NB4 (cell line): ENCODE measurements around the gene FKBP1C.
"Not testable (repeated sequence)": the region's sequence is repeated elsewhere in the genome, so short reads cannot be mapped to it uniquely, and the experiment has no call there.

Experiments
- DNase-seq: peaks from one replicate; pipeline ENCODE4 v3.0.0; 2010; ENCODE audit warnings: low read depth
- H3K4me3 ChIP-seq: one replicate; pipeline ENCODE4 v1.5.1; 2011; ENCODE audit warnings: mild to moderate bottlenecking, low read depth, low read length, moderate library complexity
- MAX ChIP-seq: IDR thresholded peaks from 2 replicates; pipeline ENCODE4 v1.6.1; 2011; ENCODE audit warnings: low read depth, low read length
- MYC ChIP-seq: IDR thresholded peaks from 2 replicates; pipeline ENCODE4 v1.6.1; 2011; ENCODE audit warnings: low read depth, low read length
- POLR2A ChIP-seq: IDR thresholded peaks from 2 replicates; pipeline ENCODE4 v1.6.1; 2011; ENCODE audit warnings: mild to moderate bottlenecking; ENCODE audit not compliant: insufficient read length; ENCODE audit errors: extremely low read depth
- TF ChIP-seq, protein P1 (sequence below): IDR thresholded peaks from one replicate; pipeline ENCODE4 v1.5.1; 2012; ENCODE audit warnings: low read depth, low read length

FKBP1C gene

DNA sequence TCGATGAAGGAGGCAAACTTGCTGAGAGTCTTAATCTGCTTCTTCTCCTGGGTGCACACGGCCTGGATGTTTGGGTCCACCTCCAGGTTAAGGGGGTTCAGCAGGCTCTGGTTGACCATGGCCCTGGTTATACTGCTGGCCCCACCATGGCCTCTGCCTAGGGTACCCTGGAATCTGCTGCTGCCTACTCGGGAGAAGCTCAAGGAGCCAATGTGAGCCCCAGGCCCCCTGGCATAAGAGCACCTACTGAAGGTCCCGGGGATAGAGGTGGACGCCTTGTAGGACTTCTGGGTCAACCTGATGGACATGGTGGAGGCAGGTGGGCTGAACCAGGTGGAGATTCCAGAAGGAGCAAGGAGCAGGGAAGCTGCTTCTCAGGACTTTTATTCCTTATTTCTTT, 17.9 kb upstream of the FKBP1C start:
- DNase-seq, result no peak
- TF ChIP-seq MYC (no peak), POLR2A (no peak), MAX (no peak)
- TF ChIP-seq, protein P1, sequence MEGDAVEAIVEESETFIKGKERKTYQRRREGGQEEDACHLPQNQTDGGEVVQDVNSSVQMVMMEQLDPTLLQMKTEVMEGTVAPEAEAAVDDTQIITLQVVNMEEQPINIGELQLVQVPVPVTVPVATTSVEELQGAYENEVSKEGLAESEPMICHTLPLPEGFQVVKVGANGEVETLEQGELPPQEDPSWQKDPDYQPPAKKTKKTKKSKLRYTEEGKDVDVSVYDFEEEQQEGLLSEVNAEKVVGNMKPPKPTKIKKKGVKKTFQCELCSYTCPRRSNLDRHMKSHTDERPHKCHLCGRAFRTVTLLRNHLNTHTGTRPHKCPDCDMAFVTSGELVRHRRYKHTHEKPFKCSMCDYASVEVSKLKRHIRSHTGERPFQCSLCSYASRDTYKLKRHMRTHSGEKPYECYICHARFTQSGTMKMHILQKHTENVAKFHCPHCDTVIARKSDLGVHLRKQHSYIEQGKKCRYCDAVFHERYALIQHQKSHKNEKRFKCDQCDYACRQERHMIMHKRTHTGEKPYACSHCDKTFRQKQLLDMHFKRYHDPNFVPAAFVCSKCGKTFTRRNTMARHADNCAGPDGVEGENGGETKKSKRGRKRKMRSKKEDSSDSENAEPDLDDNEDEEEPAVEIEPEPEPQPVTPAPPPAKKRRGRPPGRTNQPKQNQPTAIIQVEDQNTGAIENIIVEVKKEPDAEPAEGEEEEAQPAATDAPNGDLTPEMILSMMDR, result no peak

GRCh38 chr6:63197741-63198140, 13.5 kb upstream of the FKBP1C start:
- H3K4me3 ChIP-seq, result no peak overlapping the region
- no peak for TF ChIP-seq POLR2A
- no peak for TF ChIP-seq MYC
- TF ChIP-seq, protein P1, result no peak
- no peak for TF ChIP-seq MAX
- DNase-seq, result no peak

More for the DNA sequence above, 17.9 kb upstream of the FKBP1C start:
- no peak overlapping the region for H3K4me3 ChIP-seq

DNA sequence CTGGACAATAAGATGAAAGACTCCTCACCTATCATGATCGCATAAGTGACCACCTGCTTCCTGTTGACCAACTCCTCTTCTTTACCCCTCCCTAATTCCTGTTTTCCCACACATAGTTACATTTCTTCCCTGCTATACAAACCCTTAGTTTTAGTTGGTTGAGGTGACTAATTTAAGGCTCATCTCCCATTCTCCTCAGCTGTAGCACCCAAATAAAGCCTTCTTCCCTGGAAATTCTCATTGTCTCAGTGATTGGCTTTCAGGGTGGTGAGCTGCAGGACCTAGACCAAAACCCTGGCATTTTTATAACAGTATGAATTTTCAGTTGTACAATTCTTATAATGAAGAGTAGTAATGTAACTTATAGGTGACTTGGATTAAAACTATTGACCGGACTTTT, 2.1 kb downstream of the FKBP1C start:
- DNase-seq, result no peak
- TF ChIP-seq MAX (no peak), MYC (no peak), POLR2A (no peak)
- TF ChIP-seq, protein P1, result no peak
- no peak overlapping the region for H3K4me3 ChIP-seq

DNA sequence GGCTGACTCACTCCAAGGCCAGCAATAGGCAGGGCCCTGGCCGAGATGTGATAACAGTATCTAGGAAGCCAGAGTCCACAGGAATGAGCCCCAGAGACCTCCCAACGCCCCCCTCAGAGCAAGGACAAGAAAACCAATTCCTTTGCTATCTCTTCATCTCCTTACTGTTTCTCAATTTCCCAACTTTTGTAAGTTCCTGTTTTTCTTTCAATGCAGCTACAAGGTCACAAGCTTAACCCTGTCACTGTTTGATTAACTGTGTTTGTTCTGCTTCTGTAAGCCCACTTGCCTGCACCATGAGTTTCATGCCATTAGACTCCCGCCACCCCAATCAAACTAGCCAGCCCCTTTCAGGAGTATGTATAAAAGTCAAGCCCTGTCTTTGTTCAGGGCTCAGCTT, 3.5 kb downstream of the FKBP1C start:
- no peak overlapping the region for H3K4me3 ChIP-seq
- DNase-seq, result peak; percentile 85
- TF ChIP-seq POLR2A (no peak), MAX (no peak), MYC (no peak)
- TF ChIP-seq, protein P1, result no peak

GRCh38 chr6:63224179-63224578, 12.9 kb downstream of the FKBP1C start:
- DNase-seq, result no peak
- H3K4me3 ChIP-seq, result no peak overlapping the region
- TF ChIP-seq MAX, result no peak
- TF ChIP-seq MYC, result no peak
- TF ChIP-seq POLR2A, result no peak

GRCh38 chr6:63225987-63226386, 14.7 kb downstream of the FKBP1C start:
- DNase-seq, H3K4me3 ChIP-seq: not testable (repeated sequence)

DNA sequence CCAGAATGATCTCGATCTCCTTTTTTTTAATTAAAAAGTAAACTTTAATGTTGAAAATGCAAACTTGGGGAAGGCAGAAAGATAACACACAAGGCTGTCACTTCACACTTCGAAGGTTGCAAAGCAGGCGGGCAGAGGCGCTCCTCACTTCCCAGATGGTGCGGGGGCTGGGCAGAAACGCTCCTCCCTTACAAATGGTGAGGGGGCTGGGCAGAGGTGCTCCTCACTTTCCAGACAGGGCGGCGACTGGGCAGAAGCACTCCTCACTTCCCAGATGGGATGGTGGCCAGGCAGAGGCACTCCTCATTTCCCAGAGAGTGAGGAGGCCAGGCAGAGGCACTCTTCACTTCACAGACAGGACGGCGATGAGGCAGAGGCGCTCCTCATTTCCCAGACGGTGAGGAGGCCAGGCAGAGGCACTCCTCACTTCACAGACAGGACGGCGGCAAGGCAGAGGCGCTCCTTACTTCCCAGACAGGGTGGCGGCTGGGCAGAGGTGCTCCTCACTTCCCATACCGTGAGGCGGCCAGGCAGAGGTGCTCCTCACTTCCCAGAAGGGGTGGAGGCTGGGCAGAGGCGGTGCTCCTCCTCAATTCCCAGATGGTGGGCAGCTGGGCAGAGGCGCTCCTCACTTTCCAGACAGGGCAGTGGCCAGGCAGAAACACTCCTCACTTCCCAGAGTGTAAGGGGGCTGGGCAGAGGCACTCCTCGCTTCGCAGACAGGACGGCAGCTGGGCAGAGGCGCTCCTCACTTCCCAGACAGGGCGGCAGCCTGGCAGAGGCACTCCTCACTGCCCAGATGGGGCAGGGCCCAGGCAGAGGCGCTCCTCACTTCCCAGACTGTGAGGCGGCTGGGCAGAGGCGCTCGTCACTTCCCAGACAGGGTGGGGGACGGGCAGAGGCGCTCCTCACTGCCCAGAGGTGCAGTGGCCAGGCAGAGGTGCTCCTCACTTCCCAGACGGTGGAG, 16.9 kb downstream of the FKBP1C start:
- not testable (repeated sequence) for H3K4me3 ChIP-seq, DNase-seq

DNA sequence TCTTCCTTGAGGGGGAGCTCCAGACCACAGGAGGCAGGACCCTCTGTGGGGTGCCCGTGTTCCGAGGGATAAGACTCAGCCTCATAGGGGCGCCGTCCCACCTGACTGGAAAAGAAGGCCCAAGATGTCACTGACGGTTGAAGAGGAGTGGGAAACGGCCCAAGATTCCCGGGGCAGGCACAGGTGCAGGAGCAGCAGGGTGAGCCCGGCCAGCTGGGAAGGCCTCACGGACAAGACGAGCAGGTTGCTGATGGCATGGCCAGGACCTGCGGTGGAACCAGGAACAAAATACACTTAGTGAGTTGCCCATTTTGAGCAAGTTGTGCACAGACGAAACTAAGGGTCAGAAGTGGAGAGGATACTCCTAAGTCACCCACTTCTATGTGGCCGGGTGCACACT, 18.8 kb downstream of the FKBP1C start:
- not testable (repeated sequence) for DNase-seq, H3K4me3 ChIP-seq

DNA sequence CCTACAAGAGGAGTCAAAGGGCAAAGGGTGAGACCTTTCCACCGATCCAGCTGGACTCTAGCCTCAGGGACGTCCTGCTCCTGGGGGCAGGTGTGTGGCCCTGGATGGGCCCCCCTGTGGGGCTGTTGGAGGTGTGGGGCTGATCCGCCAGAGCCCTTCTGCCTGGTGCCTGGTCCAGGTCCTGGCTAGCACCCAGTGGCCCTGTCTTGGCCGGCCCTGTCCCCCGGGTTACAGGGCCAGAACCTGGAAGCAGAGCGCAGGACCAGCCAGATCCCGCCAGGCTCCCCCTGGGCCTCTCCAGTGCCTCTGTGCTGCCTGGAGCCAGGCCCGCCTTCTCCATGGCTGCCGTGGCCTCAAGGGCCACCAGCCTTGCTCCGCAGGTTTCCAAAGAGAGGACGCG, 19.2 kb downstream of the FKBP1C start:
- DNase-seq, H3K4me3 ChIP-seq: not testable (repeated sequence)
